HG02610 (cell line): Measurements from ENCODE around the gene SERPINA9.

ENCODE experiments used
- ATAC-seq: cut with Tn5 transposase; IDR thresholded peaks from one replicate; pipeline ENCODE4 v1.9.1; 2021; ENCODE audit warnings: mild to moderate bottlenecking, moderate library complexity; ENCODE audit not compliant: unreplicated experiment

The SERPINA9 gene

GRCh38 chr14:94462763-94463572, 13.0 kb downstream of the SERPINA9 start:
- no peak for ATAC-seq

GRCh38 chr14:94462219-94462551, 13.8 kb downstream of the SERPINA9 start:
- no peak for ATAC-seq

- ATAC-seq = no peak
Observed at GRCh38 chr14:94461526-94462218, 14.3 kb downstream of the SERPINA9 start.

GRCh38 chr14:94460631-94461416, 15.2 kb downstream of the SERPINA9 start:
- no peak for ATAC-seq

- no peak for ATAC-seq
Observed at GRCh38 chr14:94458558-94459205, 17.3 kb downstream of the SERPINA9 start.

GRCh38 chr14:94458096-94458495, 17.9 kb downstream of the SERPINA9 start:
- ATAC-seq = no peak

- ATAC-seq = no peak
Observed at GRCh38 chr14:94455928-94456327, 20.1 kb downstream of the SERPINA9 start.

GRCh38 chr14:94451826-94452225, 24.2 kb downstream of the SERPINA9 start:
- no peak for ATAC-seq

GRCh38 chr14:94451091-94451771, 24.8 kb downstream of the SERPINA9 start:
- ATAC-seq = no peak

GRCh38 chr14:94450722-94451090, 25.3 kb downstream of the SERPINA9 start:
- ATAC-seq = no peak

GRCh38 chr14:94449930-94450329, 26.1 kb downstream of the SERPINA9 start:
- ATAC-seq = no peak

GRCh38 chr14:94448071-94448808, 27.8 kb downstream of the SERPINA9 start:
- no peak for ATAC-seq

GRCh38 chr14:94447206-94447605, 28.8 kb downstream of the SERPINA9 start:
- no peak for ATAC-seq

GRCh38 chr14:94446126-94446525, 29.9 kb downstream of the SERPINA9 start:
- no peak for ATAC-seq

- no peak for ATAC-seq
Observed at GRCh38 chr14:94445003-94445402, 31.0 kb downstream of the SERPINA9 start.

- ATAC-seq = no peak
Observed at GRCh38 chr14:94441531-94442205, 34.3 kb downstream of the SERPINA9 start.

- ATAC-seq = no peak
Observed at GRCh38 chr14:94441130-94441529, 34.9 kb downstream of the SERPINA9 start.

- no peak for ATAC-seq
Observed at GRCh38 chr14:94439453-94440057, 36.4 kb downstream of the SERPINA9 start.

- ATAC-seq = no peak
Observed at GRCh38 chr14:94428610-94429009, 47.4 kb downstream of the SERPINA9 start.
